ENCODE measurements around the gene AATK. TPM values are rescaled to one million over a fixed set of nuclear protein-coding genes. Genes with fewer than 3 reads are reported as not detected.

Gene AATK
- total and polyA plus RNA-seq, 10 of the 15 experiments (the other 5 are each of a cell fraction or from before 2014, with no cell fraction given): 0.04 TPM; not detected in 9

DNA sequence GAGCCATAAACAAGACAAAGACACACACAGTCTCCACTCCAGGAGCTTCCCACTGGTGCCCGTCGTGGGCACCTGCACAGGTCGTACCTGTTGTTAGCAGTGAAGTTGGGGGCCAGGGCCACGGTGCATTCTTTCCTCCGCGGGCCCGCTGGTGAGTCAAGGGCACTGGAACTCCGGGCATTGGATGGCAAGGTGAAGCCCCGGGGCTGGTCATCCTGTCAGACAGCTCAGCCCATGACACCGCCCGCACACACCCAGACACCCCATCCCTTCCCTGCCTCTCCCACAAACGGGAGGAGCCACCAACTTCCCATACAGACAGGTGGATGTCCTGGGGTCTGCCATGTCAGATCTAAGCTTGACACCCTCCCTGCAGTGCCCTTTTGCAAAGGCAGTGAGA, 40.6 kb upstream of the AATK start:
- no peaks in the 10 kb centered on the region for H3K79me2 ChIP-seq (ENCODE audit: control insufficient read depth, insufficient read depth, low read length)
- no peak overlapping the region for H3K4me3 ChIP-seq
- DNase-seq (ENCODE audit: low read depth, low spot score): no peak
- H3K9ac ChIP-seq (ENCODE audit: control insufficient read depth, insufficient read depth, low read length): no peak overlapping the region
- no peak for FAIRE-seq
- ChIA-PET POLR2A (no interaction called here), RAD21 (ENCODE audit: unreplicated experiment) (no interaction called here), SMC1A (ENCODE audit: uncharacterized antibody, unreplicated experiment) (no interaction called here), CTCF (no interaction called here)
- peaks cover 0 to 12% of the 10 kb centered on the region in 2 experiments; a peak in 2 of 4 replicates for H3K36me3 ChIP-seq (ENCODE audit: control insufficient read depth in 2 of 2, insufficient read depth in 2 of 2, low read length in 1 of 2)
- ATAC-seq: no peak
- intact Hi-C loops (cut with micrococcal nuclease; ENCODE audit: unreplicated experiment) (no loop called here), in situ Hi-C loops (cut with MboI) (no loop called here)
- BruUV-seq (replicated peaks): no TSS peak
- no peaks in the 10 kb centered on the region for H3K9me3 ChIP-seq (replicated peaks; ENCODE audit: control insufficient read depth, insufficient read depth, low read length)
- H3K27ac ChIP-seq (ENCODE audit: control insufficient read depth, insufficient read depth): no peak overlapping the region
- no peak overlapping the region for H3K4me2 ChIP-seq (ENCODE audit: control insufficient read depth, insufficient read depth)
- H4K20me1 ChIP-seq (ENCODE audit: control insufficient read depth, insufficient read depth): no peaks in the 10 kb centered on the region
- 86% methylated on average over 12 of the region's 12 CpGs for WGBS (ENCODE audit: insufficient coverage, insufficient replicate concordance, low lambda C conversion rate, missing lambda C conversion rate)
- H2AFZ ChIP-seq (ENCODE audit: control insufficient read depth, low read depth, low read length): no peak overlapping the region
- H3K4me1 ChIP-seq (ENCODE audit: control insufficient read depth, insufficient read depth, low read length): no peaks in the 10 kb centered on the region
- no peaks in the 10 kb centered on the region for H3K27me3 ChIP-seq (replicated peaks in 1 of 2; ENCODE audit: control insufficient read depth in 2 of 2, insufficient read depth in 2 of 2, low read length in 1 of 2)
- TF ChIP-seq TCF12 (IDR thresholded peaks at IDR 0.05; ENCODE audit: low read depth, low read length): no peak
- TF ChIP-seq, protein P1, sequence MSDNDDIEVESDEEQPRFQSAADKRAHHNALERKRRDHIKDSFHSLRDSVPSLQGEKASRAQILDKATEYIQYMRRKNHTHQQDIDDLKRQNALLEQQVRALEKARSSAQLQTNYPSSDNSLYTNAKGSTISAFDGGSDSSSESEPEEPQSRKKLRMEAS (IDR thresholded peaks at IDR 0.05; ENCODE audit: low read depth, low read length): no peak
- no peak for TF ChIP-seq PML (IDR thresholded peaks at IDR 0.05; ENCODE audit: low read length)
- TF ChIP-seq RB1 (IDR thresholded peaks at IDR 0.05; ENCODE audit: borderline replicate concordance): no peak
- no peak for TF ChIP-seq MXI1 (IDR thresholded peaks at IDR 0.05; ENCODE audit: low read depth, low read length)
- no peak for TF ChIP-seq RUNX3 (IDR thresholded peaks at IDR 0.05; ENCODE audit: low read length)
- no peak for TF ChIP-seq FOXK2 (IDR thresholded peaks at IDR 0.05)
- TF ChIP-seq EGR1 (IDR thresholded peaks at IDR 0.05; ENCODE audit: borderline replicate concordance in 1 of 2, low read depth in 2 of 2, low read length in 2 of 2): no peak
- no peak for TF ChIP-seq TCF7 (IDR thresholded peaks at IDR 0.05; ENCODE audit: borderline replicate concordance)
- no peak for TF ChIP-seq SPI1 (IDR thresholded peaks at IDR 0.05; ENCODE audit: borderline replicate concordance, insufficient read depth, low read depth, low read length)
- TF ChIP-seq, protein P2, sequence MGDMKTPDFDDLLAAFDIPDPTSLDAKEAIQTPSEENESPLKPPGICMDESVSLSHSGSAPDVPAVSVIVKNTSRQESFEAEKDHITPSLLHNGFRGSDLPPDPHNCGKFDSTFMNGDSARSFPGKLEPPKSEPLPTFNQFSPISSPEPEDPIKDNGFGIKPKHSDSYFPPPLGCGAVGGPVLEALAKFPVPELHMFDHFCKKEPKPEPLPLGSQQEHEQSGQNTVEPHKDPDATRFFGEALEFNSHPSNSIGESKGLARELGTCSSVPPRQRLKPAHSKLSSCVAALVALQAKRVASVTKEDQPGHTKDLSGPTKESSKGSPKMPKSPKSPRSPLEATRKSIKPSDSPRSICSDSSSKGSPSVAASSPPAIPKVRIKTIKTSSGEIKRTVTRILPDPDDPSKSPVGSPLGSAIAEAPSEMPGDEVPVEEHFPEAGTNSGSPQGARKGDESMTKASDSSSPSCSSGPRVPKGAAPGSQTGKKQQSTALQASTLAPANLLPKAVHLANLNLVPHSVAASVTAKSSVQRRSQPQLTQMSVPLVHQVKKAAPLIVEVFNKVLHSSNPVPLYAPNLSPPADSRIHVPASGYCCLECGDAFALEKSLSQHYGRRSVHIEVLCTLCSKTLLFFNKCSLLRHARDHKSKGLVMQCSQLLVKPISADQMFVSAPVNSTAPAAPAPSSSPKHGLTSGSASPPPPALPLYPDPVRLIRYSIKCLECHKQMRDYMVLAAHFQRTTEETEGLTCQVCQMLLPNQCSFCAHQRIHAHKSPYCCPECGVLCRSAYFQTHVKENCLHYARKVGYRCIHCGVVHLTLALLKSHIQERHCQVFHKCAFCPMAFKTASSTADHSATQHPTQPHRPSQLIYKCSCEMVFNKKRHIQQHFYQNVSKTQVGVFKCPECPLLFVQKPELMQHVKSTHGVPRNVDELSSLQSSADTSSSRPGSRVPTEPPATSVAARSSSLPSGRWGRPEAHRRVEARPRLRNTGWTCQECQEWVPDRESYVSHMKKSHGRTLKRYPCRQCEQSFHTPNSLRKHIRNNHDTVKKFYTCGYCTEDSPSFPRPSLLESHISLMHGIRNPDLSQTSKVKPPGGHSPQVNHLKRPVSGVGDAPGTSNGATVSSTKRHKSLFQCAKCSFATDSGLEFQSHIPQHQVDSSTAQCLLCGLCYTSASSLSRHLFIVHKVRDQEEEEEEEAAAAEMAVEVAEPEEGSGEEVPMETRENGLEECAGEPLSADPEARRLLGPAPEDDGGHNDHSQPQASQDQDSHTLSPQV (IDR thresholded peaks at IDR 0.05): no peak
- TF ChIP-seq BACH1 (IDR thresholded peaks at IDR 0.05; ENCODE audit: borderline replicate concordance): no peak
- no peak for TF ChIP-seq WRNIP1 (IDR thresholded peaks at IDR 0.05; ENCODE audit: borderline replicate concordance, low read depth, low read length)
- TF ChIP-seq RAD51 (IDR thresholded peaks at IDR 0.05): no peak
- no peak for TF ChIP-seq PBX3 (IDR thresholded peaks at IDR 0.05; ENCODE audit: insufficient replicate concordance, low read depth, low read length)
- no peak for TF ChIP-seq IKZF1 (conservative IDR thresholded peaks at IDR 0.05)
- no peak for TF ChIP-seq ZNF687 (IDR thresholded peaks at IDR 0.05)

All from GM12878 (cell line).